IPS-15b (cell line): Measurements from ENCODE around the gene BABAM2.
"Not testable (repeated sequence)": the region's sequence is repeated elsewhere in the genome, so short reads cannot be mapped to it uniquely, and the experiment has no call there.

Experiments
- H3K27me3 ChIP-seq: one replicate; pipeline ENCODE4 v1.6.1; 2013; ENCODE audit warnings: low read length; ENCODE audit not compliant: control insufficient read depth, insufficient read depth
- H3K36me3 ChIP-seq: one replicate; pipeline ENCODE4 v1.6.1; 2013; ENCODE audit warnings: low read length; ENCODE audit not compliant: control insufficient read depth, insufficient read depth
- H3K4me1 ChIP-seq: one replicate; pipeline ENCODE4 v1.6.1; 2013; ENCODE audit warnings: mild to moderate bottlenecking, low read length; ENCODE audit not compliant: control insufficient read depth, insufficient read depth
- H3K4me3 ChIP-seq: one replicate; pipeline ENCODE4 v1.5.1; 2013; ENCODE audit warnings: low read depth, low read length
- H3K9ac ChIP-seq: one replicate; pipeline ENCODE4 v1.6.1; 2013; ENCODE audit warnings: low read depth, mild to moderate bottlenecking, low read length
- H3K9me3 ChIP-seq: one replicate; pipeline ENCODE4 v1.6.1; 2013; ENCODE audit warnings: mild to moderate bottlenecking, low read length; ENCODE audit not compliant: control insufficient read depth, insufficient read depth

BABAM2 gene

DNA sequence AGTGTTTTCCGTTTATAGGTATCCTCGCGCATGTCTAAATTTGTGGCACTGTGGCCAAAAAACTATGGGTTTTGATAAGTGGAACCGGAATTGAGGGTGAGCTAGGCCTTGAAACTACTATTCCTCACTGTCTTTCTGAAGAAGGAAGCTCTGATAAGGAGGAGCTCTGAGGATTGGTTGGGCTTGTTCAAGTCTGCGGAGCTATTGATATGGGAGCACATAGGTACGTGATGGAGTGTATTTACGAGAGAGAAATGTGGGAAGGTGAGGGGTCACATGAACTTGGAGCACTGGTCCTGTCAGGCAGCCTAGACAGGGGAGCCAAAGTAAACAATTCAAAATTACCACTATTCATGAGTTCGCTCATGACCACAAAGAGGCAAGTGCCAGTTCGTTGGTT, 131.4 kb downstream of the BABAM2 start:
- H3K4me3 ChIP-seq, result no peak overlapping the region
- H3K9ac ChIP-seq, result no peak overlapping the region
- H3K27me3 ChIP-seq, result no peaks in the 10 kb centered on the region
- H3K4me1 ChIP-seq, result no peaks in the 10 kb centered on the region
- H3K36me3 ChIP-seq, result no peaks in the 10 kb centered on the region
- no peaks in the 10 kb centered on the region for H3K9me3 ChIP-seq

DNA sequence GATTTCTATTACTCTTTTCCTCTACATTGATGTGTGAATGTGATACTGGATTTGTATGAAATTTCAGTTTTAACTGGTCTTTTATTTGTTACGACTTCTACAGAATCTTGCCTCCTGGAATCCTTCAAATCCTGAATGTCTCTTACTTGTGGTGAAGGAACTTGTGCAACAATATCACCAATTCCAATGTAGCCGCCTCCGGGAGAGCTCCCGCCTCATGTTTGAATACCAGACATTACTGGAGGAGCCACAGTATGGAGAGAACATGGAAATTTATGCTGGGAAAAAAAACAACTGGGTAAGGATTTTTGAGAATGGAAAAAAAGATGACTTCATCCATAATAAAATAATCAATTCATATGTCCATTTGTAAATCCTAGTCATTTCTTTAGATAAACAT, 134.6 kb downstream of the BABAM2 start:
- Histone ChIP-seq H3K4me3 (no peak overlapping the region), H3K9me3 (no peaks in the 10 kb centered on the region), H3K4me1 (no peaks in the 10 kb centered on the region), H3K36me3 (no peaks in the 10 kb centered on the region), H3K27me3 (no peaks in the 10 kb centered on the region), H3K9ac (no peak overlapping the region)

DNA sequence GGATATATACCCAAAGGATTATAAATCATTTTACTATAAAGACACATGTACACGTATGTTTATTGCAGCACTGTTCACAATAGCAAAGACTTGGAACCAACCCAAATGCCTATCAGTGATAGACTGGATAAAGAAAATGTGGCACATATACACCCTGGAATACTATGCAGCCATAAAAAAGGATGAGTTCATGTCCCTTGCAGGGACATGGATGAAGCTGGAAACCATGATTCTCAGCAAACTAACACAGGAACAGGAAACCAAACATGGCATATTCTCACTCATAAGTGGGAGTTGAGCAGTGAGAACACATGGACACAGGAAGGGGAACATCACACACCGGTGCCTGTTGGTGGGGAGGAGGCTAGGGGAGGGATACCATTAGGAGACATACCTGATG, 135.7 kb downstream of the BABAM2 start:
- not testable (repeated sequence) for H3K9ac ChIP-seq, H3K27me3 ChIP-seq, H3K4me1 ChIP-seq, H3K4me3 ChIP-seq, H3K9me3 ChIP-seq, H3K36me3 ChIP-seq

DNA sequence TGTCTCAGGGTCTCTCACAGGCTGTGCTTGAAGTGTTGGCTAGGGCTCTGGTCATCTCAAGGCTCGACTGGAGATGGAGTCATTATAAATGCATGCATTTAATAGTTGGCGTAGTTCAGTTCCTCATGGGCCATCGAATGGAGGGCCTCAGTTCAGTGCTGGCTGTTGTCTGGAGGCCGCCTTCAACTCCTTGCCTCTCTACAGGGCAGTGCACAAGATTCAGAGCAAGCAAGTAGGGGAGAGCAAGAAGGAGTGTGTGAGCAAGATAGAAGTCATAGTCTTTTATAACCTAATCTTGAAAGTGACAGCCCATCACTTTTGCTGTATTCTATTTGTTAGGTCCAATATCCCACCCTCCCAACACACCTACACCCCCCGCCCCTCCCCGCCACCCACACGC, 137.5 kb downstream of the BABAM2 start:
- Histone ChIP-seq H3K4me1 (no peaks in the 10 kb centered on the region), H3K36me3 (no peaks in the 10 kb centered on the region), H3K27me3 (no peaks in the 10 kb centered on the region), H3K9me3 (no peaks in the 10 kb centered on the region), H3K9ac (no peak overlapping the region), H3K4me3 (no peak overlapping the region)

GRCh38 chr2:28030600-28030999, 140.1 kb downstream of the BABAM2 start:
- Histone ChIP-seq H3K27me3 (no peaks in the 10 kb centered on the region), H3K9me3 (no peaks in the 10 kb centered on the region), H3K4me3 (no peak overlapping the region), H3K36me3 (no peaks in the 10 kb centered on the region), H3K4me1 (no peaks in the 10 kb centered on the region), H3K9ac (no peak overlapping the region)

- no peaks in the 10 kb centered on the region for H3K4me1 ChIP-seq
- no peaks in the 10 kb centered on the region for H3K27me3 ChIP-seq
- H3K36me3 ChIP-seq, result no peaks in the 10 kb centered on the region
Measured at GRCh38 chr2:28032816-28033215, 142.3 kb downstream of the BABAM2 start.

GRCh38 chr2:28034696-28035095, 144.2 kb downstream of the BABAM2 start:
- H3K36me3 ChIP-seq, result no peaks in the 10 kb centered on the region

More at GRCh38 chr2:28032816-28033215, 142.3 kb downstream of the BABAM2 start:
- Histone ChIP-seq H3K4me3 (no peak overlapping the region), H3K9me3 (no peaks in the 10 kb centered on the region), H3K9ac (no peak overlapping the region)

DNA sequence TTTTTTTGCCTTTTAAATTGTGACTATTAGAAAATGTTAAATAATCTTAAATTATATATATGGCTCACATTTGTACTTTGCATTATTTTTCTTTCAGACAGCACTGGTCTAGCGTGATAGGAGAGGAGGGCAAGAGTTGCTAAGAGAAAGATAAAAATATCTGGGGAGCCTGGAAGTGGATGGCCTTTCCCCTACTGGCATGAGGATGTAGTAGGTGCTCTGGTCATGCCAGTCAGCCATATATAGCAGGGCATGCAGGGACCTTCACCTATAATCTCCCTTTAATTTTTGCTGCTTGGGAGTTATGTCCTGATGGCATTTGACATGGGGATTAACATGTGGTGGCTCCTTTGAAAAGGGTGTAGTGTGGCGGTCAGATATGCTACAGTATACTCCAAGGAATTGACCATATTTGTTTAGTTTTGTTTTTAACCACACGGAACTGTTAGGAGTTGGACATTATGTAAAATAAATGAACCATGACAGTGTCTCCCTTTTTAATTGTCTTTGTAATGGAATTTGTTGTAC, 144.7 kb downstream of the BABAM2 start:
- Histone ChIP-seq H3K9me3 (no peaks in the 10 kb centered on the region), H3K27me3 (no peaks in the 10 kb centered on the region), H3K9ac (no peak overlapping the region), H3K4me1 (no peaks in the 10 kb centered on the region), H3K36me3 (no peaks in the 10 kb centered on the region), H3K4me3 (no peak overlapping the region)

More at GRCh38 chr2:28034696-28035095, 144.2 kb downstream of the BABAM2 start:
- no peaks in the 10 kb centered on the region for H3K9me3 ChIP-seq
- no peaks in the 10 kb centered on the region for H3K27me3 ChIP-seq
- H3K9ac ChIP-seq, result no peak overlapping the region
- no peak overlapping the region for H3K4me3 ChIP-seq
- no peaks in the 10 kb centered on the region for H3K4me1 ChIP-seq

GRCh38 chr2:28035816-28036215, 145.3 kb downstream of the BABAM2 start:
- no peaks in the 10 kb centered on the region for H3K9me3 ChIP-seq
- no peak overlapping the region for H3K4me3 ChIP-seq
- no peaks in the 10 kb centered on the region for H3K27me3 ChIP-seq
- no peaks in the 10 kb centered on the region for H3K36me3 ChIP-seq
- H3K9ac ChIP-seq, result no peak overlapping the region
- H3K4me1 ChIP-seq, result no peaks in the 10 kb centered on the region

- no peak overlapping the region for H3K4me3 ChIP-seq
- no peaks in the 10 kb centered on the region for H3K36me3 ChIP-seq
- H3K9ac ChIP-seq, result no peak overlapping the region
Measured at GRCh38 chr2:28036307-28036706, 145.8 kb downstream of the BABAM2 start.

DNA sequence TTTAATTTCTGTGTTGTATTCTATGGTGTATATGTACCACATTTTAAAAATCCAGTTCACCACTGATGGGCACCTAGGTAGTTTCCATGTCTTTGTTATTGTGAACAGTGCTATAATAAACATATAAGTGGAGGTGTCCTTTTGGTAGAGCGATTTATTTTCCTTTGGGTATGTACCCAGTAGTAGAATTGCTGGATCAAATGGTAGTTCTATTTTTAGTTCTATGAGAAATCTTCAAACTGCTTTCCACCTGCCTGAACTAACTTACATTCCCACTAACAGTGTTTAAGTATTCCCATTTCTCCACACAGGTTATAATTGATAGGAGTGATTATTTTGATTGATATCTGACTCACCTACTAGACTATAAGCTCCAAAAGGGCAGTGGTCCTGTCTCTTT, 148.2 kb downstream of the BABAM2 start:
- Histone ChIP-seq H3K9me3 (no peaks in the 10 kb centered on the region), H3K36me3 (no peaks in the 10 kb centered on the region), H3K4me3 (no peak overlapping the region), H3K9ac (no peak overlapping the region), H3K27me3 (no peaks in the 10 kb centered on the region), H3K4me1 (no peaks in the 10 kb centered on the region)

More at GRCh38 chr2:28036307-28036706, 145.8 kb downstream of the BABAM2 start:
- Histone ChIP-seq H3K4me1 (no peaks in the 10 kb centered on the region), H3K27me3 (no peaks in the 10 kb centered on the region), H3K9me3 (no peaks in the 10 kb centered on the region)

DNA sequence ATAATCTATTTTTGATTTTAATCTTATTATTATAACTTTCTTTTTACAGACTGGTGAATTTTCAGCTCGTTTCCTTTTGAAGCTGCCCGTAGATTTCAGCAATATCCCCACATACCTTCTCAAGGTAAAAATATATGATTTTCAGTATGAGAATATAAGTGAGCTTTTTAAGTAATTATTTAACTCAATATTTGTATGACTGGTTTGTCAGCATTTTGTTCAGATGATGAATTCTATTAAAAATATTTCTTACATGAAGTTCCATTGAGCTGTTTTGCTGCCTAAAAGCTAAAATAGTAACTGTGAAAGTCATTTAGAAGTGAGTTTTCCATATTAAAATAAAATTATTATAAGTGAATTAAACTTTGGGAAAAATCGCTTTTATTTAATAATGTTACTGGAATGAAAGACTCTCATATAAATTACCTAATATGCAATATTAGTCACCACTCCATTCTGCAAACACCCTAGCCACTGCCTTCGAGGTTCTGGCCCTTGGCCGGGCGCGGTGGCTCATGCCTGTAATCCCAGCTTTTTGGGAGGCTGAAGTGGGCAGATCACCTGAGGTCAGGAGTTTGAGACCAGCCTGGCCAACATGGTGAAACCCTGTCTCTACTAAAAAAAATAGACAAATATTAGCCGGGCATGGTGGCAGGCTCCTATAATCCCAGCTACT, 155.3 kb downstream of the BABAM2 start:
- no peaks in the 10 kb centered on the region for H3K36me3 ChIP-seq

More for the DNA sequence above, 155.3 kb downstream of the BABAM2 start:
- Histone ChIP-seq H3K4me3 (no peak overlapping the region), H3K27me3 (no peaks in the 10 kb centered on the region), H3K4me1 (no peaks in the 10 kb centered on the region), H3K9me3 (no peaks in the 10 kb centered on the region), H3K9ac (no peak overlapping the region)
